K562 (cell line): ENCODE data around the gene EML2. TPM values are rescaled to one million over a fixed set of nuclear protein-coding genes. Genes with fewer than 3 reads are reported as not detected.
A peak's percentile ranks its signal among the peaks of the same experiment; 100 is the strongest.

ENCODE experiments used
- DLX4 ChIP-seq: fragments of 250-450 bp; sonication (Bioruptor Pico); IDR thresholded peaks from 2 replicates; pipeline ENCODE4 v1.6.1; 2021; ENCODE audit warnings: mild to moderate bottlenecking
- DPF2 ChIP-seq: fragments of 450-650 bp; IDR thresholded peaks from 2 replicates; pipeline ENCODE4 v1.6.1; 2016
- EP300 ChIP-seq: IDR thresholded peaks from 2 replicates; pipeline ENCODE4 v1.6.1; 2012; ENCODE audit warnings: low read length, improper control_type of control experiment
- FOSL1 ChIP-seq: fragments of 200-800 bp; sonication (Bioruptor generic); conservative IDR thresholded peaks from 2 replicates; pipeline ENCODE4 v1.6.1; 2016; ENCODE audit warnings: missing genetic modification characterization, missing compliant biosample characterization
- GABPB1 ChIP-seq: sonication (generic); formaldehyde crosslinking; IDR thresholded peaks from 2 replicates; pipeline ENCODE4 v1.8.0; 2022; ENCODE audit warnings: mild to moderate bottlenecking, missing genetic modification reagents
- GATAD2A ChIP-seq: fragments of 450-650 bp; IDR thresholded peaks from 2 replicates; pipeline ENCODE4 v1.6.1; 2017
- GATAD2B ChIP-seq: fragments of 450-650 bp; IDR thresholded peaks from 2 replicates; pipeline ENCODE4 v1.6.1; 2017; ENCODE audit warnings: mild to moderate bottlenecking, borderline replicate concordance
- GTF2A2 ChIP-seq: IDR thresholded peaks from 2 replicates; pipeline ENCODE4 v1.6.1; 2016; ENCODE audit warnings: mild to moderate bottlenecking, missing genetic modification characterization, missing compliant biosample characterization
- HDGF ChIP-seq: fragments of 450-650 bp; IDR thresholded peaks from 2 replicates; pipeline ENCODE4 v1.6.1; 2016
- IRF1 ChIP-seq: sonication (generic); formaldehyde crosslinking; IDR thresholded peaks from 2 replicates; pipeline ENCODE4 v1.8.0; 2022; ENCODE audit warnings: missing genetic modification reagents, mild to moderate bottlenecking, borderline replicate concordance
- MXI1 ChIP-seq: IDR thresholded peaks from 2 replicates; pipeline ENCODE4 v1.6.1; 2011; ENCODE audit warnings: low read depth, mild to moderate bottlenecking, improper control_type of control experiment, low read length
- NCOA6 ChIP-seq: fragments of 450-650 bp; IDR thresholded peaks from 2 replicates; pipeline ENCODE4 v1.6.1; 2017; ENCODE audit warnings: mild to moderate bottlenecking
- NR2C2 ChIP-seq, 2 experiments: fragments of 200-800 bp in 1 of 2; sonication (Bioruptor generic) in 1 of 2; sonication (generic) in 1 of 2; formaldehyde crosslinking in 1 of 2; IDR thresholded peaks; 2 replicates each; pipeline versions ENCODE4 v1.6.1 to v1.8.0; 2016 to 2022; ENCODE audit warnings: mild to moderate bottlenecking in 1 of 2, missing compliant biosample characterization in 1 of 2, missing genetic modification characterization in 1 of 2, missing genetic modification reagents in 1 of 2
- PHF21A ChIP-seq: fragments of 450-650 bp; IDR thresholded peaks from 2 replicates; pipeline ENCODE4 v1.6.1; 2017; ENCODE audit warnings: low read depth, borderline replicate concordance
- RB1 ChIP-seq: fragments of 450-650 bp; IDR thresholded peaks from 2 replicates; pipeline ENCODE4 v1.6.1; 2017; ENCODE audit warnings: low read depth, mild to moderate bottlenecking
- RBM39 ChIP-seq: fragments of 200-400 bp; formaldehyde crosslinking; optimal IDR thresholded peaks from 2 replicates; pipeline ENCODE3; 2018; ENCODE audit warnings: low read depth, low read length
- SETDB1 ChIP-seq: IDR thresholded peaks from one replicate; pipeline ENCODE4 v1.6.1; 2012; ENCODE audit warnings: low read length, control low read depth, inconsistent platforms
- SMAD4 ChIP-seq: fragments of 250-450 bp; sonication (Bioruptor Pico); conservative IDR thresholded peaks from 2 replicates; pipeline ENCODE4 v1.8.0; 2021; ENCODE audit warnings: inconsistent platforms, mild to moderate bottlenecking, moderate library complexity
- SMARCA5 ChIP-seq: fragments of 450-650 bp; IDR thresholded peaks from 2 replicates; pipeline ENCODE4 v1.6.1; 2016
- SREBF1 ChIP-seq: fragments of 150-350 bp; IDR thresholded peaks from 2 replicates; pipeline ENCODE4 v1.6.1; 2014; ENCODE audit warnings: antibody characterized with exemption, low read depth, low read length, borderline replicate concordance
- SUPT5H ChIP-seq: fragments of 450-650 bp; IDR thresholded peaks from 2 replicates; pipeline ENCODE4 v1.6.1; 2016
- TCF7L2 ChIP-seq: fragments of 150-350 bp; IDR thresholded peaks from 2 replicates; pipeline ENCODE4 v1.6.1; 2016; ENCODE audit warnings: low read depth, mild to moderate bottlenecking, low read length, moderate library complexity
- ZBTB17 ChIP-seq: fragments of 450-650 bp; formaldehyde crosslinking; IDR thresholded peaks from 2 replicates; pipeline ENCODE4 v1.4.0; 2020; ENCODE audit warnings: mild to moderate bottlenecking
- ZBTB5 ChIP-seq: fragments of 450-650 bp; IDR thresholded peaks from 2 replicates; pipeline ENCODE4 v1.6.1; 2017; ENCODE audit warnings: antibody characterized with exemption
- ZFPM2 ChIP-seq: fragments of 250-450 bp; sonication (Bioruptor Pico); IDR thresholded peaks from 2 replicates; pipeline ENCODE4 v1.5.1; 2022; ENCODE audit warnings: mild to moderate bottlenecking
- ZNF398 ChIP-seq: fragments of 250-450 bp; sonication (Bioruptor Pico); IDR thresholded peaks from 2 replicates; pipeline ENCODE4 v1.8.0; 2021; ENCODE audit warnings: moderate library complexity, mild to moderate bottlenecking, inconsistent platforms
- ZNF436 ChIP-seq: fragments of 250-450, 450-650 bp; sonication (Bioruptor Pico); formaldehyde crosslinking; IDR thresholded peaks from 2 replicates; pipeline ENCODE4 v1.7.0; 2020; ENCODE audit warnings: mild to moderate bottlenecking
- ZNF445 ChIP-seq: fragments of 250-450 bp; sonication (Bioruptor Pico); IDR thresholded peaks from 2 replicates; pipeline ENCODE4 v1.4.0; 2020; ENCODE audit warnings: low read depth, mild to moderate bottlenecking, moderate library complexity
- polyA plus RNA-seq, 8 experiments: library from polyadenylated mRNA; depleted of rRNA in 4 of 8; stranded (reverse) in 5 of 8; unstranded in 3 of 8; fragments of >200 nt; fragmentation: Nextera tagmentation in 2 of 8; fragmentation: Illumina TruSeq in 1 of 8; extraction: Ambion mirVana in 2 of 8; extraction: Trizol in 1 of 8; gene quantifications; 2 replicates each; pipeline versions ENCODE4 v1.2.1 to v1.2.3, GENCODE V29; 2011 to 2014; ENCODE audit warnings: inconsistent platforms in 1 of 8, missing spikeins in 1 of 8
- total RNA-seq, 7 experiments: library from RNA; depleted of rRNA in 6 of 7; stranded (reverse); fragments of >200 nt in 6 of 7; fragmentation: Illumina TruSeq in 2 of 7; extraction: Trizol in 2 of 7; gene quantifications; 2 replicates each; pipeline versions ENCODE4 v1.2.1 to v1.2.3, GENCODE V29; 2011 to 2021; ENCODE audit warnings: low replicate concordance in 1 of 7

EML2 gene
- total and polyA plus RNA-seq, 9 of the 15 experiments (the other 6 are each of a cell fraction or from before 2014, with no cell fraction given), result 2.6 to 69.6 (median 24.8) TPM

- TF ChIP-seq ZBTB5 (no peak), GATAD2B (no peak), NR2C2 (CRISPR knock-in tag; IDR thresholded peaks at IDR 0.05) (no peak), NR2C2 (tag; IDR thresholded peaks at IDR 0.05) (no peak), GTF2A2 (tag) (no peak), ZNF445 (CRISPR knock-in tag) (no peak), SUPT5H (no peak), IRF1 (CRISPR knock-in tag) (no peak), DPF2 (no peak; the same call in 1 of the 2 replicates), RBM39 (no peak), RB1 (peak; percentile 84; the same call in 1 of the 2 replicates), TCF7L2 (no peak), NCOA6 (no peak), ZFPM2 (CRISPR knock-in tag) (no peak), GABPB1 (CRISPR knock-in tag) (peak; percentile 80), ZNF436 (CRISPR knock-in tag) (no peak), GATAD2A (0 out of 2 replicates have a peak, but pooled peaks have one; percentile 64), EP300 (no peak), ZNF398 (CRISPR knock-in tag) (no peak), SMARCA5 (no peak), MXI1 (no peak), SETDB1 (no peak), ZBTB17 (CRISPR knock-in tag) (no peak), SMAD4 (CRISPR knock-in tag) (peak; percentile 80), FOSL1 (tag) (no peak), PHF21A (peak; percentile 71; the same call in 1 of the 2 replicates), HDGF (no peak), DLX4 (CRISPR knock-in tag) (no peak), SREBF1 (no peak)
Measured at GRCh38 chr19:45591004-45591637, 48.1 kb downstream of the EML2 start (continued).
